Fibroblast of skin of right quadriceps (primary cell): ENCODE data around the gene DOCK10.

ENCODE experiments used
- DNase-seq: peaks from one replicate; pipeline ENCODE4 v3.0.0-alpha.2; 2013

DOCK10 gene

DNA sequence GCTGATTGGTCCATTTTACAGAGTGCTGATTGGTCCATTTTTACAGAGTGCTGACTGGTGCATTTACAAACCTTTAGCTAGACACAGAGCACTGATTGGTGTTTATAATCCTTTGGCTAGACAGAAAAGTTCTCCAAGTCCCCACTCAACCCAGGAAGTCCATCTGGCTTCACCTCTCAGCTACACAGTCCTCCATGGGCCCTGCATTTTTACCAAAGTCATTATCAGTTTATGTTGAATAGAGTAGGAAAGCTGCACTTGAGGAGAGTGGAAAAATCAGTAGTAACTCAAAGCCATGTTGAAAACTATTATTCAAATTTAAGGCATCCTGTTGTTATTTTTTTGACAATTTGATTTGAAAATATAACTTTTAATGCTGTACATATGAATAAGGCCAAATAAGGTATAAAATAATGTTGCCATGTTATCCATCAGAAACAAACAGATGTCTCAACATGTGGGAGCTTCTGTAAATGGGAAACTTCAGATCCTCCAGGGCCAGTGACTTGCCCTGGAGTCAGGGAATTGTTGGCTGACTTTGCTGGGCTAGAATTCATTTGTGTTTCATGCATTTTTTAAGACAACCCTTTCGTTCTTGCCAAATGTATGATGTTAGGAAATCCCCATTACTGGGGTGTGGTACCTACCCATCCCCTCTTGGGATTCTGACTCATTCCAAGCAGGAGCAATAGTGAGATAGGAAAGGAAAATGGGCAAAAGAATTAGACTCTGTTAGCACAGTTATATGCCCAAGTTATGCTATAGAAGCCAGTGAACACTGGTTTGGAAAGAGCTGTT, 288.3 kb downstream of the DOCK10 start:
- peak; percentile 83 for DNase-seq

DNA sequence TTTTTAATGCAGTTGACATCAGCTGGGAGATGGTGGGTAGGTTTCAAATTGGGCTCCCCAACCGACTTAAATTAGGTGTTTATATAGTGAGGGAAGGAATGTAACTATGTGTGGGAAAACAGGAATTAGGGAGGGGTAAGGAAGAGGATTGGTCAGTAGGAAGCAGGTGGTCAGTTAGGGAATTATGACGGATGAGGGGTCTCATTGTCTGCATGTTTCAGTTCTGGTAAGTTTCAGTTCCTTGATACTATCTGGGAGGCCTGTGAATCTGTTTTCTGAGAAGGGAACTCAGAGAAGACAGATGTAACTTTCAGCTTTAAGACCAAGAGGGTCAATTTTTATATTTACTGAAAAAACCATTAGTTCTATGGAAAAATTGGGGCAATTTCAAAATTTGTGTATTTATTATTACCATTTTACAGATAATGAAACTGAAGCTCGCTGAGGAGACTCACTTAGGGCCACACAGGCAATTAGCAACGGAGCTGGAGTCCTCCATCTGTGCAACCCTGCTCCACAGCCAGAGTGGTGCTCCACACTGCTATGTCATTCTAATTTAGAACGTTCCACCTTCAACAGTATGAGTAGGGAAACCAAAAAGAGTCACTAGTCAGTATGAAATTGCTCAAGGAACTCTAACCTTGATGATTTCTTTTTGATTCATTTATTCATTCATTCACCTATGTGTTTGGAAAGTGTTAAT, 290.1 kb downstream of the DOCK10 start:
- no peak for DNase-seq

DNA sequence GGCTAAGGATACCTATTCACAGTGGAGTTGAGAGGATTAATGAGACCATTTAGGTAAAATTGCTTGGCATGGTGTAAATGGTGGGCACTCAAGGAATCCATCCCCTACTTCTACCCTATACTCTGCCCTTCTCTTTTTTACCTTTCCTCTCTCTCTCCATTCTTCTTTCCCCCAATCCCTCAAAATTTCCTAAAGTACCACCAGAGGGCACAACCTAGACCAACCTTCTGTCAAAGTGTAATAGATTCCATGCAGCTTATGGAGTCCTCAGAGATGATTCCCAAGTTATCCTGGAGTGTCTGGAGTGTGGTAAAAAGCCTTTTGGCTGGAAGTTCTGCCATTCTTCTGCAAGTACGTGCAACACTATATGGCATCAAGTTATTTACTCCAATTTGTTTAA, 293.1 kb downstream of the DOCK10 start:
- no peak for DNase-seq

DNA sequence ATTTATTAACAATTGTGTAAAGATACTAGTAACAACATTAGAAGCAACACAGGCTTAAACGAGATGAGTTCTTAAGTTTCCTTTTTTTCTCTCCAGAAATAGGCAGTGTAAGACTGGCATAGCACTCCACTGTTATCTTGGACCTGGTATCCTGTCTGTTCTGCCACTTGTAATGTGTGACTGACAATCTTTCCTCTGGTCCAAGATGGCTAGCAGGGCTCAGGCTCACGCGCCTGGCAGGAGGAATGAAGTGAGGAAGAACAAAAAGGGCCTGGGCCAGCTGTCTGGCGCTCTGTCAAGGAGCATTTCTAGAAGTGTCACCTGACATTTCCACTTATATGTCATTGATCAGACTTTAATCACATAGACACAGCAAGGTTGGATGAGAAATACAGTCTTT, 294.5 kb downstream of the DOCK10 start:
- DNase-seq: no peak

DNA sequence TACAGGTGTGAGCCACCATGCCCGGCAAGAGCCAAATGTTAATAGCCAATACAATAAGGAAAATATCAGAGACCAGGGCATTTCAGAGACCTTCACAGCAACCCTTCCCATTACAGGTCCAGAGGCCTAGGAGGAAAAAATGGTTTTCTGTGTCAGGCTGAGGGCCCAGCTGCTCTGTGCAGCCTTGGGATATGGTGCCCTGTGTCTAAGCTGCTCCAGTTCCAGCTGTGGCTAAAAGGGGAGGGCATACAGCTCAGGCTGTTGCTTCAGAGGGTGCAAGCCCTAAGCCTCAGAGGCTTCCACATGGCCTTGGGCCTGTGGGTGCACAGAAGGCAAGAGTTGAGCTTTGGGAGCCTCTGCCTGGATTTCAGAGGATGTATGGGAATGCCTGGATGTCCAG, 306.0 kb downstream of the DOCK10 start:
- DNase-seq: no peak

DNA sequence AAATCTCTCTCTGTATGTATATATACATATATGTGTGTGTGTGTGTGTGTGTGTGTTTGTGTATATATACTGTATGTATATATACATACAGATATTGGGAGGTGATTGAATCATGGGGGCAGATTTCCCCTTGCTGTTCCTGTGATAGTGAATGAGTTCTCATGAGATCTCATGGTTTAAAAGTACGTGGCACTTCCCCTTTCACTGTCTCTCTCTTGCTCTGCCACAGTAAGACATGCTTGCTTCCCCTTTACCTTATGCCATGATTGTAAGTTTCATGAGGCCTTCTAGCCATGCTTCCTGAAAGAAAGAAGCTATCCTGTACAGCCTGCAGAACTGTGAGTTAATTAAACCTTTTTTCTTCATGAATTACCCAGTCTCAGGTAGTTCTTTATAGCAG, 307.3 kb downstream of the DOCK10 start:
- no peak for DNase-seq

DNA sequence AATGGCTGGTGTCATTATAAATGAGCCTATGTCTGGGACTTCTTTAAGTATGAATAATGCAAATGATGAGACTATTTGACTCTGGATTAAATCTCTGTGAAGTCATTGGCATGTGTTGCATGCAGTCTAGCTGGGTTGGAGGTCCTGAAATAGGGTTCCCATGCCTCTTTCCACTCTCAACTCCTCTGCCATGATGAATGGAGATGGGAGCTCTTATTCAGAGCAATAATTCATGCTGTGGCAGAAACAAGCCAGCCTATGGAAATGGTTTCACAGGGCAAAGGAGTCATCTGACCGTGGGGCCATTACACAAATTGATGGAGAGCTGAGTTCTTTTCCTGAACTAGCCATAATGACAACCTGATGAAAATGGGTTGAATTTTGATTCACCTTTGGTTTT, 310.6 kb downstream of the DOCK10 start:
- DNase-seq: no peak

DNA sequence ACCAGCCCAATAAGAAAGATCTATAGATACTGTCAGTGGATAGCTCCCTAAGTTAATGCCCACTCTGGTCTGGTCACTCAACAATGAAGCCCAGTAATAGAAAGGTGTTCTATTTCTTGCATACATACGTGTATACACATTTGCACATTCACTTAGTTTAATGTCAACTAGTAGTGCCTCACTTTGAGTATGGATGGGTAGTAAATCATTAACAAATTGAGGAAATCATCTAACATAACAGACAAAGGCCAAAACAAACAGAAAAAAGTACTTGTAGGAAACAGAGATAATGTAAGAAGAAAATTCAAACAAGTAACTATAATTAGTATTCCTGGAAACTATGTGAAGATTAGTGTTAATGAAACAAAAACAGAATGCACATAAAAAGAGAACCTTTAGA, 312.8 kb downstream of the DOCK10 start:
- DNase-seq: no peak

DNA sequence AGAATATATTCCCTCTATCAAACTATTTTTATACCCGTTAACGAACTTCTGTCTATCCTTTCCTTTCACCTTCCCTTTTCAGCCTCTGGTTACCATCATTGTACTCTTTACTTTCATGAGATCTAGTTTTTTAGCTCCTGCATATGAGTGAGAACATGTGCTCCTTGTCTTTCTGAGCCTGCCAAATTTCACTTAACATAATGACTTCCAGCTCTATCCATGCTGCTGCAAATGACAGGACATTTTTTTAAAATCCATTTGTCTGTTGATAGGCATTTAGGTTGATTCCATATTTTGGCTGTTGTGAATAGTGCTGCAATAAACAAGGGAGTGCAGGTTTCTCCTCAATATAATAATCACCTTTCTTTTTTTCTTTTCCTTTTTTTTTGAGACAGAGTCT, 317.9 kb downstream of the DOCK10 start:
- no peak for DNase-seq

DNA sequence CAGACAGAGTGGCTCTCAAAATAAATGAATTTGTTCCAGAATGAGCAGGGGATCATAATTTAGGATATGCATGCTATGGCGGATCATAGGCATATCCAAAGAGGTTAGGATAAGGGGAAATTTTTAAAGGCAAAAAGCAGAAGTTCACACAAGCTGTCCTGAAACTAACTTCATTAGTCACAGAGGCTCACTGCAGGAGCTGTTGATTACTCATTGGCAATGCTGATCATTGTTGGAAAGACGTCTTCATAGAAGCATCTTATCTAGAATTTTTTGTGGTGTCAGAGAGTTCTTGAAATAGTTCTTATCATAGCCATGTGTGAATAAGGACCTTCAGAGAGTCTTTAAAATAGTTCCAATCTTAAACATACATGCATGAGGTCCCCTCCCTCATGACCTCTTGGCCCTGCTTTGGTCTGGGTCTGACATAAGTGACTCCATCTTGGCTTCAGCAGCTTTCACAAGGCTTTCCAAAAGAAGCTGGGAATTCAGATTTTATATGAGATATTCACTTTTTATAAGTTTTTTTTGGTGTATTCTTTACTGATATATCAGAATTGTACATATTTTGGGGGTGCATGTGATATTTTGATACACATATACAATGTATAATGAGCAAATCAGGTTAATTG, 318.6 kb downstream of the DOCK10 start:
- DNase-seq: peak; percentile 75

DNA sequence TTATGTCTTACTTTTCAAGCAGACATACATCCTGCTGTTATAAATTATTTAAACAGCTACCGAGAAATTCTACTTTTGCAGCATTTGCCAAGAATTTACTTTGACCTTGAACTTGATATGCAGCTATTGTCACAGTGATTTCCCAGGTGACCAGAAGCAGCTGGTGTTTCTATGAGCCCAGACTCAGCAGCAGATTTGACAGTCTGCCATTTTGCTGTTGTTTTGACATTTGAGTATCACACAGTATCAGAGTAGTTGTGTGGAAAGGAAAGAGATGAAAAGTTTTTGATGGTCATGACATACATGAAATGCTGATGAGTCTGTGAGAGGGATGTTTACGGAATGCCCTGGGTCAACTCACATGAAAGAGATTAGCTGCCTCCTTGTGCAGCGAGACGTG, 319.5 kb downstream of the DOCK10 start:
- no peak for DNase-seq

DNA sequence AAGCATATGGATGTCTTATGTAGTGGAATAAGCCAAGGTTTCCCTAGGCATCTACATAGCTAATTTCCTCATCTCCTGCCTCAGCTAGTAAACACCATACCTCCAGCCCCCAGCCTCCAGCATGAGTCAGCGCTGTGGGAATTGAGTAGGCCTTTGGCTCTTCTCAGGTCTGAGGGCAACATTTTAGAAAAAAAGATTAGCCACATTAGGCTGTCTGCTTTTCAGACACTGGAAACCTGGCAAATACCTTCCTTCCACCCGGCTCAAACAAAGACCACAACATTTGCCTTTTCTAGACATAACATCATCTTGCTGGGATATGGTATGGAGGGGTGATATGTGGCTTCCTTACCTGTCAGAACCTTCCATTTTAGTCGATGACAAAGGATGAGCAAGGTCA, 320.0 kb downstream of the DOCK10 start:
- DNase-seq: peak; percentile 67

DNA sequence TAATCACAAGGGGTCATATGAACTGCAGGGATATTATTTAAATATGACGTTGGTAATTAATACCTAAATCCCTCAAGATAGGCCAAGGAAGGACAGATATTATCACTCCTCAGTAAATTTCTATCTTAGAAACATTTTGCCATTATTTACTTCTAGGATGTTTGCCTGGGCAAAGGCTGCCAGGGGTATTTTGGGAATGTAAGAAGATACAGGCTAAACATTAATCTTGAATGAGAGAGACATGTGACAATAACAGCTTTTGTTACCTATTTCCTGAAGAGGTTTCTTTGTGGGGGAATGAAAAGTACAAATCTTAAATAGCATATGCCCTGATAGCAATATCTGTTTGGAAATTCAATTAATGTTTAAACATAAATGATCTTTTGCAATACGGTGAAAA, 325.3 kb downstream of the DOCK10 start:
- no peak for DNase-seq

DNA sequence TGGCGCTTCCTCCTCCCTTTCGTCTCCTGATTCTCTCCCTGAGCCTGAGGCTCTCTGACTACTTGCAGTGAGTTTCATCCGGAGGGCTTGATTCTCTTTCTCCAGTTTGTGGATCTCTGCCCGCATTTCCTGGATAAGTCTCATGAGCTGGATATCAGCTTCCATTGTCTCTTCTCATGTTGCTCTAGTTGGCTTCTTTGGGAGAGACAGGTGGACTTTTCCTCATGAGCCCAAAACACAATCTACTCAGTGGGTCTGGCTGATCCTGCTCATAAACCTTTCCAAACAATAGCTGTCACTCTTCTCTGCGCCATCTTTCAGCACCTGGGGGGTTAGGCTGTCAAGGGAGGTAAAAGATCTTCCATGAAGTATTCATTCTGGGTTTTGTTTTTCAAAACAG, 326.1 kb downstream of the DOCK10 start, which contains the start of gene CCDC195:
Gene CCDC195 (minus strand): TSS at position 165 of the 400 bp plus-strand sequence. CDS start 0 bp downstream, at position 165.
- DNase-seq: no peak
